Esophagus (tissue), 2 donors: ENCODE measurements around the gene WFS1. TPM values are rescaled to one million over a fixed set of nuclear protein-coding genes. Genes with fewer than 3 reads are reported as not detected.

Source experiments
- H3K27ac ChIP-seq, 2 donors: one replicate each; pipeline ENCODE4 v1.5.1; 2013; ENCODE audit warnings: low read depth in 2 of 2, mild to moderate bottlenecking in 2 of 2, inconsistent platforms in 1 of 2, low read length in 1 of 2, moderate library complexity in 1 of 2
- H3K27me3 ChIP-seq, 2 donors: one replicate each; pipeline ENCODE4 v1.6.1; 2013; ENCODE audit warnings: low read length in 2 of 2, control low read depth in 1 of 2, mild to moderate bottlenecking in 1 of 2; ENCODE audit not compliant: insufficient read depth in 2 of 2, control insufficient read depth in 1 of 2
- H3K36me3 ChIP-seq, 2 donors: one replicate each; pipeline ENCODE4 v1.6.1; 2013; ENCODE audit warnings: low read length in 1 of 2; ENCODE audit not compliant: control insufficient read depth in 2 of 2, insufficient read depth in 2 of 2
- H3K4me1 ChIP-seq, 2 donors: one replicate each; pipeline ENCODE4 v1.6.1; 2013; ENCODE audit warnings: low read length in 1 of 2; ENCODE audit not compliant: control insufficient read depth in 2 of 2, insufficient read depth in 2 of 2
- H3K4me3 ChIP-seq, 2 donors: one replicate each; pipeline ENCODE4 v1.5.1; 2013; ENCODE audit warnings: low read length in 2 of 2, mild to moderate bottlenecking in 2 of 2, low read depth in 1 of 2, moderate library complexity in 1 of 2
- H3K9me3 ChIP-seq, 2 donors: one replicate each; pipeline ENCODE4 v1.6.1; 2013; ENCODE audit warnings: mild to moderate bottlenecking in 2 of 2, low read depth in 1 of 2, low read length in 1 of 2, moderate library complexity in 1 of 2; ENCODE audit not compliant: control insufficient read depth in 2 of 2, insufficient read depth in 1 of 2
- WGBS, 2 donors: extraction: QIAGEN DNeasy Blood & Tissue Kit; methylation state at CpG; one replicate each; pipeline ENCODE4 v1.1.7; 2013; 5-methylcytosine and 5-hydroxymethylcytosine counted together
- polyA plus RNA-seq, 2 donors: library from polyadenylated mRNA; stranded (reverse); fragments of 200-250 nt; gene quantifications; one replicate each; pipeline ENCODE4 v1.2.3, GENCODE V29; 2013
- donor health status: healthy with polysubstance abuse.
- donor health status: Bipolar disorder and iron deficiency.

The WFS1 gene
- polyA plus RNA-seq, 2 donors = 4.6 to 8.2 TPM

DNA sequence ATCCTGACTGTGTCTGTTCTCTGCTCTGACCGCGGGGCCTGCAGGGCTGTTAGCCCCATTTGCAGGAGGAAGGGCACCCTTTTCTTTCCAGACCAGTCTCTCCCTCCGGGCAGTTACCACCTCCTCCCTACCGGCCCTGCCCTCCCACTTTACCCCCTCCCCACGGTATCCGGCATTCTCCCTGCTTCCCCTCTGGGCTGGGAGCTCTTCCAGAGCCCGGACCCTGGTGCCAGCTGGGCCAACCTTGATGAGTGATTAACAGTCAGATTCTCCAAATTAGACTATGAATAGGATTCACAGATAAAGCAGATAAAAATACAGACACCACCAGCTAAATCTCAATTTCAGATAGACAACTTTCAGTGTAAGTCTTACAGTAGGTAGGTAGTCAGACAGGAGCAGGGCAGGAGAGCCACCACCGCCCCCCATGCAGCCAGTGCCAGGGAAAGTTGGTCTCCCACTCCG lies 23.4 kb upstream of the WFS1 start:
- Histone ChIP-seq H3K4me3 (no peak overlapping the region), H3K27me3 (peaks cover 3% of the 10 kb centered on the region in 2 donors), H3K9me3 (peaks cover 12 to 25% of the 10 kb centered on the region in 2 donors), H3K4me1 (no peaks in the 10 kb centered on the region), H3K36me3 (no peaks in the 10 kb centered on the region), H3K27ac (no peak overlapping the region)
- 56 to 68% methylated on average over 9 of the region's 9 CpGs for WGBS, 2 donors

DNA sequence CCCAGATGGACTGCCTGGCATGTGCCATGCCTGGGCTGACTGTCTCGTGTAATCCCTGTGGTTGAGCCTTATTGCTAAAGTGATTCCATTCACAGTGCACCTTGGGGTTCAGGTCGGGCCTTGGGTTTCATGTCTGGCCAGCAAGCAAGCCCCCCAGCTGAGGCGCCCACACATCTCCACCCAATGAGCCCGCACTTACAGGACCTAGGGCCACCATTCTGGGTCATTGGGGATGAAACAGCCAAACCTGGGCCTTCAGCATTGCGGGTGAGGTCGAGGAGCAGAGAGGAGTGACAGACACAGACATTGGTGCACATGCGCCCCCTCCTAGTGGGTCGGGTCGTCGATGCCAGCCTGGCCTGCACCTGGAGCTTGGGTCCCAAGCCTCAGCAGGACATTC lies 21.3 kb upstream of the WFS1 start:
- Histone ChIP-seq H3K27me3 (peaks cover 3% of the 10 kb centered on the region in 2 donors), H3K36me3 (no peaks in the 10 kb centered on the region), H3K9me3 (peaks cover 12 to 25% of the 10 kb centered on the region in 2 donors), H3K27ac (no peak overlapping the region), H3K4me3 (no peak overlapping the region), H3K4me1 (no peaks in the 10 kb centered on the region)
- 76 to 78% methylated on average over 10 of the region's 10 CpGs for WGBS, 2 donors

DNA sequence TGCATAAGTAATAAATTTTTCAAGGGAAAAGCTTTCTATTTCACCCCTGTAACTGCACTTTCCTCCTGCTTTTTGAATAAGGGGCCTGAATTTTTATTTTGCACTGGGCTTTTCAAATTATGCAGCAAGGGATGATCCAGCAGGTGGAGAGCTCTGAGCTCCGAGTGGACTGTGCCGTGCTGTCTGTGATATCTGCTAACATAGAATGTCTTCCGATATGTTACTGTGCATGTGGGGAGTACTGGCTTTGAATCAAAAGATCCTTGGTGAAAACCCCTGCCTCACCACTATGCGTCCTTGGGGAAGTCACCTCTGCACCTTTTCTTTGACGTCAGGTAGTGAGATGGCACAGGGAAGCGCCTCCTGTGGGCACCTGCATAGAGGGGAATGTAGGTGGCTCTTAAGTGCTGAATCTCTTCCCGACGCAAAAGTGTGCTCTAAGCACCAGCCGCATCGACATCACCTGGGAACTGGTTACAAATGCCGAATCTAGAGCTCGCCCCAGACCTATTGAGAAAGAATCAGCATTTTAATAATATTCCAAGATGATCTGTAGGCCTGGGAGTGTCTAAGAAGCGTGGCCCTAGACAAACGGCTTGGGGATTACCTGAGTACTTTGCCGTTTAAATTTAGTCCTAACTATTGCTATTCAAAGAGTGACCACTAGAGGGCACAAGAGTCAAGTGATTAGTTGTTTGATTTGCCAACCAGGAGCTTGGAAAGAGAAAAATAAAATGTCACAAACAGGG lies 19.2 kb upstream of the WFS1 start:
- Histone ChIP-seq H3K4me1 (no peaks in the 10 kb centered on the region), H3K9me3 (peaks cover 5 to 8% of the 10 kb centered on the region in 2 donors), H3K27me3 (peaks cover 0 to 3% of the 10 kb centered on the region in 2 donors), H3K27ac (no peak overlapping the region), H3K4me3 (no peak overlapping the region), H3K36me3 (no peaks in the 10 kb centered on the region)
- WGBS, 2 donors = 16 to 18% methylated on average over 15 of the region's 15 CpGs

DNA sequence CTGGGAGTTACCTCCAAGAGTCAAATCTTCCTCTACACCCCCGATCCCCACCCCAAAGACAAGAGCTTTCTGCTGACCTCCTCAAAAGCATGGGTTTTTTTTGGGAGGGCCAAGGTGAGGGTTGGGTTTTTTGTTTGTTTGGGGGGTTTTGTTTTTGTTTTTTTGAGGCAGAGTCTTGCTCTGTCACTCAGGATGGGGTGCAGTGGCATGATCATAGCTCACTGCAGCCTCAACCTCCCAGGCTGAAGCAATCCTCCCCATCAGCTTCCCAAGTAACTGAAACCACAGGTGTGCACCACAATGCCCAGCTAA lies 18.7 kb upstream of the WFS1 start:
- peaks cover 0 to under 1% of the 10 kb centered on the region in 2 donors for H3K27me3 ChIP-seq
- H3K4me3 ChIP-seq = no peak overlapping the region
- no peaks in the 10 kb centered on the region for H3K4me1 ChIP-seq
- H3K27ac ChIP-seq = no peak overlapping the region
- WGBS, 2 donors = 0 to 3% methylated on average over 1 of the region's 1 CpG
- no peaks in the 10 kb centered on the region for H3K36me3 ChIP-seq
- peaks cover 3% of the 10 kb centered on the region in 2 donors for H3K9me3 ChIP-seq

DNA sequence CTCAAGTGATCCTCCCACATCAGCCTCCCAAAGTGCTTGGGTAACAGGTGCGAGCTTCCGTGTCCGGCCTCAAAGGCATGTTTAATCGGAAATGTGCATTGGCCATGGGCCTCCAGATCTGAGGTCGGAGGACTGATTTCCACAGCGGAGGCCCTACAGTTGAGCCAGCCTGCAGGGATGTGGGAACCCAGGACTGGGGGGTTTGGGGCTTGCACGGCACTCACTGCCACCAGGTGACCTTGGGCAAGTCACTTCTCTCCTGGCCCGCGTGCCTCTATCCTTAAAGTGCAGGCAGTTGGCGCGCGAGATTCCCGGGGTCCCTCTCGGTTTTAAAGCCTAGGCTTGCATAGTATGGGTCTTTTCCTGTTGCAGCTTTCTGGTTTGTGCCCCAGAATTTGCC lies 18.3 kb upstream of the WFS1 start:
- WGBS, 2 donors = 95 to 96% methylated on average over 14 of the region's 14 CpGs
- Histone ChIP-seq H3K9me3 (peaks cover 0 to 2% of the 10 kb centered on the region in 2 donors), H3K27ac (no peak overlapping the region), H3K36me3 (no peaks in the 10 kb centered on the region), H3K27me3 (no peaks in the 10 kb centered on the region), H3K4me3 (no peak overlapping the region), H3K4me1 (no peaks in the 10 kb centered on the region)

DNA sequence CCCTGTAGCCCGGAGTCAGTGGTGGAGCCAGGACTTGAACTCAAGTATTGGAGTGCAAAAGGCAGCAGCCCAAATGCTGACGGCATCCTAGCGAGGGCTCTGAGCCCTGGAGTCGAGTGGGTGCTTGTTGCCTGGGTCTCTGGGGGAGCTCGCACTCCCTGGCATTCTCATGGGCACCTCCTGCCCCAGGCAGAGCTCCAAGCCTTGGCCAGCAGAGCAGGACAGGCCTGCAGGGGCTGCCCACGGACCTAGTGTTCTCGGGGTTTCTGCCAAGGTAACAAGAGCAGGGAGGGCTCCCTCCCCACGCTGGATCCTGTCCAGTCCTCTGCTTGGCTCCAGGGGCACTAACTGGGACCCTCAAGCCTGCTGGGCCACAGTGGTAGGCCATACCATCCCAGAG lies 17.6 kb upstream of the WFS1 start:
- Histone ChIP-seq H3K9me3 (no peaks in the 10 kb centered on the region), H3K27me3 (no peaks in the 10 kb centered on the region), H3K4me1 (no peaks in the 10 kb centered on the region), H3K36me3 (no peaks in the 10 kb centered on the region), H3K4me3 (no peak overlapping the region), H3K27ac (no peak overlapping the region)
- WGBS, 2 donors = 66 to 71% methylated on average over 8 of the region's 8 CpGs

DNA sequence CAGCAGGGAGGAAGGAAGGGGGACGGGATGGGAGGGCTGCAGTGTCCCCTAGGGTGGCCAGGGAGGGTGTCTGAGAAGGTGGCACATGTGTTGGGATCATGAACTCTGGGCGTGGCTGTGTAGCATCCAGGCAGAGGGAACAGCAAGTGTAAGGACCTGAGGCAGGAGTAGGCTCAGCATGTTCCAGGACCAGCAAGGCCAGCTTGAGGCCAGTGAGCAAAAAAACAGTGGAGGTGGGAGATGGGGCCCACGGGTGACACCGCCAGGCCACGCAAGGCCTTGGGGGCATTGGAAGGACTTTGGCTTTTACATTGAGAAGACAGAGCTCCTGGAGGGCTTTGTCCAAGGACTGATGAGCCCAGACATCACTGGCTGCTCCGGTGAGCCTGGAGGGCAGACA lies 16.5 kb upstream of the WFS1 start:
- H3K4me1 ChIP-seq = no peaks in the 10 kb centered on the region
- no peaks in the 10 kb centered on the region for H3K9me3 ChIP-seq
- H3K36me3 ChIP-seq = no peaks in the 10 kb centered on the region
- 77 to 79% methylated on average over 6 of the region's 6 CpGs for WGBS, 2 donors
- no peak overlapping the region for H3K27ac ChIP-seq
- no peak overlapping the region for H3K4me3 ChIP-seq
- no peaks in the 10 kb centered on the region for H3K27me3 ChIP-seq

DNA sequence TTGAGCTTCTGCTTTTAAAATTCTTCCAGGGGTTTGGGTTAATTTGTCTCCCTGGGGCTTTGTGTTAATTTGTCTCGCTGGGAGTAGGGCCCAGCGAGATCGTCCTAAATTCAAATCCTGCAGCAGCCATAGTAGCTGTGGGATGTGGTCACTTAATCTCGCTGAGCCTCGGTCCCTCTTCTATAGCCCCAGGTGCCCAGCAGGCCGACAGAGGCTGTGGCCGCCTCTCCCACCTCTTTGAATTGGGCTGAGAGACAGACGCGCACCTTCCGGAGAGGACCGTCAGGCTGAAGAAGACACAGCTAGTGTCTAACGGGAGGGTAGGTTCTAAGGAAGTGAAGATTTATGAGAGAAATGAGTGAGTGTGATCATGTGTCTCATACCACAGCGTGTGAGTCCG lies 15.7 kb upstream of the WFS1 start:
- 84 to 87% methylated on average over 14 of the region's 14 CpGs for WGBS, 2 donors
- H3K4me1 ChIP-seq = no peaks in the 10 kb centered on the region
- H3K27me3 ChIP-seq = no peaks in the 10 kb centered on the region
- no peak overlapping the region for H3K4me3 ChIP-seq
- H3K36me3 ChIP-seq = no peaks in the 10 kb centered on the region
- H3K9me3 ChIP-seq = no peaks in the 10 kb centered on the region
- H3K27ac ChIP-seq = no peak overlapping the region

DNA sequence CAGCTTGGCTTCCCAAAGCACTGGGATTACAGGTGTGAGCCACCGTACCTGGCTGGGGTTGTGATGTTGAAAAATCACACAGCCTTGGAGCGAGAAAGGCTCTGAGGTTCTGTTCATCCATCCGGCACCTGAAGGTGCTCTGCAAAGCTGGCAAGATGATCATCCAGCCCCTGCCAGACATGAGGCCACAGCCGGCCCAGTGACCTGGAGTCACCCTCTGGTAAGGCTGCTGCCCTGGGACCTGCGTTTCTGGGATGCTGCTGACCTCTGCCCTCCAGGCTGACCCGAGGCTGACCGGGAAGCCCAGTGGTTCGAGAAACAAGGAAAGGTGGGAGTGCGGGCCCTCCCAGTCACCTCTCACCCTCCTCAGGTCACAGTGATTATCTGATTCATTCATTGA lies 13.5 kb upstream of the WFS1 start:
- H3K4me1 ChIP-seq = no peaks in the 10 kb centered on the region
- no peak overlapping the region for H3K27ac ChIP-seq
- no peaks in the 10 kb centered on the region for H3K9me3 ChIP-seq
- H3K4me3 ChIP-seq = no peak overlapping the region
- WGBS, 2 donors = 84 to 91% methylated on average over 9 of the region's 9 CpGs
- H3K36me3 ChIP-seq = no peaks in the 10 kb centered on the region
- H3K27me3 ChIP-seq = no peaks in the 10 kb centered on the region
